Epithelial cell of esophagus (primary cell): ENCODE measurements around the gene MRPL12.

Experiments
- DNase-seq: peaks from one replicate; pipeline ENCODE4 v3.0.0; 2010; ENCODE audit warnings: low read depth
- H3K4me3 ChIP-seq: 2 replicates; pipeline ENCODE4 v1.5.1; 2011; ENCODE audit warnings: mild to moderate bottlenecking, low read length, control low read depth
- TF ChIP-seq, protein P1 (sequence below): IDR thresholded peaks from 2 replicates; pipeline ENCODE4 v1.5.1; 2011; ENCODE audit warnings: low read depth, mild to moderate bottlenecking, low read length, control low read depth, inconsistent platforms; ENCODE audit not compliant: insufficient read depth; ENCODE audit errors: missing control alignments

MRPL12 gene

DNA sequence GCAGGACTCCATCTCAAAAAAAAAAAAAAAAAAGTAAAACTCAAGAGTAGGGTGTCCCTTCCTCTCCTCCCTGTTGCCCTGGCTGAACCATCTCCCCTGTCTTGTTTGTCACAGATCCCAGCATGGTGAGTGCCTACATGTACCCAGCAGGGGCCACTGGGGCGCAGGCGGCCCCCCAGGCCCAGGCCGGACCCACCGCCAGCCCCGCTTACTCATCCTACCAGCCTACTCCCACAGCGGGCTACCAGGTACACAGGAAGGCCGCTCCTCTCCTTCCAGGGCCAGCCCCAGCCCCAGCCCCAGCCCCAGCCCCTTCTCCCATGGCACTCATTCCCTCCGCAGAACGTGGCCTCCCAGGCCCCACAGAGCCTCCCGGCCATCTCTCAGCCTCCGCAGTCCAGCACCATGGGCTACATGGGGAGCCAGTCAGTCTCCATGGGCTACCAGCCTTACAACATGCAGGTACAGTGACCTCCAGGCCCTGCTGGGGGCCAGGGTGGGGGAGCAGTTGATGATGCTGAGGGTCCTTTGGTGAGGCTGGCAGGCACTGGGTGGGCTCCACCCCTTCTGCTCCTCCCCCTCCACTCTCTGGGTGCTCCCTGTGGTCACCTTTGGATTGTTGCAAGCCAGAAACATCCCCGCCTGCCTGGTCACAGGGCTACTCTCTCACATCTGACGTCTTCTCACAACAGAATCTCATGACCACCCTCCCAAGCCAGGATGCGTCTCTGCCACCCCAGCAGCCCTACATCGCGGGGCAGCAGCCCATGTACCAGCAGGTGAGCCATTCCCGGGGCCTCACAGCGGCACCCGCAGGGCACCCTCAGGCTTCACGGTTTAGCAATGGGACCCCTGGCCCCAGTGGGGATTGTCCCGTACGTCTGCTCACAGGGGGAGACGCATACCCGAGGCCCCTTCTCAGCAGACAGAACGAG, 2.5 kb upstream of the MRPL12 start:
- TF ChIP-seq, protein P1, sequence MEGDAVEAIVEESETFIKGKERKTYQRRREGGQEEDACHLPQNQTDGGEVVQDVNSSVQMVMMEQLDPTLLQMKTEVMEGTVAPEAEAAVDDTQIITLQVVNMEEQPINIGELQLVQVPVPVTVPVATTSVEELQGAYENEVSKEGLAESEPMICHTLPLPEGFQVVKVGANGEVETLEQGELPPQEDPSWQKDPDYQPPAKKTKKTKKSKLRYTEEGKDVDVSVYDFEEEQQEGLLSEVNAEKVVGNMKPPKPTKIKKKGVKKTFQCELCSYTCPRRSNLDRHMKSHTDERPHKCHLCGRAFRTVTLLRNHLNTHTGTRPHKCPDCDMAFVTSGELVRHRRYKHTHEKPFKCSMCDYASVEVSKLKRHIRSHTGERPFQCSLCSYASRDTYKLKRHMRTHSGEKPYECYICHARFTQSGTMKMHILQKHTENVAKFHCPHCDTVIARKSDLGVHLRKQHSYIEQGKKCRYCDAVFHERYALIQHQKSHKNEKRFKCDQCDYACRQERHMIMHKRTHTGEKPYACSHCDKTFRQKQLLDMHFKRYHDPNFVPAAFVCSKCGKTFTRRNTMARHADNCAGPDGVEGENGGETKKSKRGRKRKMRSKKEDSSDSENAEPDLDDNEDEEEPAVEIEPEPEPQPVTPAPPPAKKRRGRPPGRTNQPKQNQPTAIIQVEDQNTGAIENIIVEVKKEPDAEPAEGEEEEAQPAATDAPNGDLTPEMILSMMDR, result no peak
- no peak overlapping the region for H3K4me3 ChIP-seq
- no peak for DNase-seq

DNA sequence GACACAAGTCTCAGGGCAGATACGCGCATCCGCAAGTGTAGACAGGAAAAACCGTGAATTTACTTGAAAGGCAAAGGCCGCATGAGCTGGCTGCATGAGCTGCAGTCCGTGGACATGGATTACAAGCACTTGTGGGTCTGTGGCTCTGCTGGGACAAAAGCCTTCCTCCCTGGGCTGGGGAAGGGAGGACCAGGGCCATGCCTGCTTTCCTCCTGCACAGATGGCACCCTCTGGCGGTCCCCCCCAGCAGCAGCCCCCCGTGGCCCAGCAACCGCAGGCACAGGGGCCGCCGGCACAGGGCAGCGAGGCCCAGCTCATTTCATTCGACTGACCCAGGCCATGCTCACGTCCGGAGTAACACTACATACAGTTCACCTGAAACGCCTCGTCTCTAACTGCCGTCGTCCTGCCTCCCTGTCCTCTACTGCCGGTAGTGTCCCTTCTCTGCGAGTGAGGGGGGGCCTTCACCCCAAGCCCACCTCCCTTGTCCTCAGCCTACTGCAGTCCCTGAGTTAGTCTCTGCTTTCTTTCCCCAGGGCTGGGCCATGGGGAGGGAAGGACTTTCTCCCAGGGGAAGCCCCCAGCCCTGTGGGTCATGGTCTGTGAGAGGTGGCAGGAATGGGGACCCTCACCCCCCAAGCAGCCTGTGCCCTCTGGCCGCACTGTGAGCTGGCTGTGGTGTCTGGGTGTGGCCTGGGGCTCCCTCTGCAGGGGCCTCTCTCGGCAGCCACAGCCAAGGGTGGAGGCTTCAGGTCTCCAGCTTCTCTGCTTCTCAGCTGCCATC, 1.7 kb upstream of the MRPL12 start:
- H3K4me3 ChIP-seq, result peak overlapping the region; percentile 92
- TF ChIP-seq, protein P1, result peak; percentile 11
- DNase-seq, result peak; percentile 28

DNA sequence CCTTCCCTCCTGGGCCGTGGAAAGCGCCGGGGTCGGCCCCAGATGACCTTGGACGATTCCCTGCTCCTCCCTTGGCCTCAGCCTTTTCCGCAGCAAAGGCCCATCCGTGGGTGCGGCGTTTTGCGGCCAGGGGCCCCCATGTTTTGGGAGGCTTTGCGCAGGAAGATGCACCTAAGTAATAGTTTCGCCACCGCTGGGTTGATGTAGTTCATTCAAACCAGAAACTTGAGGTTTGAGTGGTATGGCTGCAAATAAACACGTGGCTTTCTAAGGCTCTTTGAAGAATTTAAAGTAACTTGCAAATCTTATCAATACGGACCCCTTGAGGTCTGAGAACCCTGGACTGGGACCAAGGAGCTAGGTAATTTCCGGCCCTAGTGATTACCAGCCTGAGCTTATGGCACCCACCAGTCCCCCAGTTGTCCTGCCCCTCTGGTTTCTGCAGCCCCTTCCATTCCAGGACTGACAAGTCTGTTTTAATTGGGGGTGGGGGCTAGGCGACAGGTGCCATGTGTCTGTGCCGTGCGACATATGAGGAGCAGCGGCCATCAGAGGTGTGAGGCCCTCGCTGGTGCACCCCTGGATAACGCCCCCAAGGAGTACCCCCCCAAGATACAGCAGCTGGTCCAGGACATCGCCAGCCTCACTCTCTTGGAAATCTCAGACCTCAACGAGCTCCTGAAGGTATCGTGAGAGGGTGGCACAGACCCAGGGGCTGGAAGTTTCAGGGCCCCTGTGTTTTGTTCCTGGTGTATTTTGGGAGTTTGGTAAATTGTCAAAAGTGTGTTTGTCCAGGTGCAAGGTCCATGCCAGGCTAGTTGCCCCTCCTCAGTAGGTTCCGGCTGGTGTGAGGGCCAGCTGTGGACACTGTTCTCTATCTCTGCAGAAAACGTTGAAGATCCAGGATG, 834 bp downstream of the MRPL12 start:
- H3K4me3 ChIP-seq, result peak overlapping the region; percentile 92
- DNase-seq, result no peak
- TF ChIP-seq, protein P1, result no peak

DNA sequence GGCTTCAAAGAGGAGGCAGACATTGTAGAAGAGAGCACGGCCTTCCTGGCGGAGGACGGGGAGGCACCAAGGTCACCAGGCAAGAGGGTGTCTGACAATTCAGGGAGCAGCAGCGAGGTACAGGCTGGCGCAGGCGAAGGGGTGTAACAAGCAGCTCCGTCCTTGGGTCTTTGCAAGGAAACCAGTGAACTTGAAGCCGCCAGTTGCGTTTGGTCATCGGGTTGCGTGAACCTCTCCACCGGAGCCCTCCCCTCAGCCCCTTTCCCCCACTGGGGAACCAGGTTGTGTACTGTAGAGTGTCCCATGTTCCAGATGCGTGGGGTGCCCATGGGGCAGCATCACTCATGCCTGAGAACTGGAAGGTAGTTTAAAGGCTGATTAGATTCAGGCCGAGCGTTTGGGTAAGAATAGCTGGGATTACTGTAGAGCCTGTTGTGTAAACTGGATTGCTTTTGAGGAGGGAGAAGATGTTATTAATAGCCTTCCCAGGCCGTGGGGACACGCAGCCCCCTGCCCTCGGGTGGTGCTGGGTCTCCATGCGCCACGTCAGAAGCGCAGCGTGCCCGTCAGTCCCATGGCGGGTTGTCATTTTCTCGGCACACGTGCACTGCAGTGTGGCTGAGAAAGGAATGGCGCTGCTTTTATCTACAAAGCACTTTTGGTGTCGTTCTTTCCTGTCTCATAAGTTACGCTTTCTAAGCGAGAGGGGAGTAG, 2.5 kb downstream of the MRPL12 start:
- TF ChIP-seq, protein P1, result no peak
- H3K4me3 ChIP-seq, result no peak overlapping the region
- no peak for DNase-seq

DNA sequence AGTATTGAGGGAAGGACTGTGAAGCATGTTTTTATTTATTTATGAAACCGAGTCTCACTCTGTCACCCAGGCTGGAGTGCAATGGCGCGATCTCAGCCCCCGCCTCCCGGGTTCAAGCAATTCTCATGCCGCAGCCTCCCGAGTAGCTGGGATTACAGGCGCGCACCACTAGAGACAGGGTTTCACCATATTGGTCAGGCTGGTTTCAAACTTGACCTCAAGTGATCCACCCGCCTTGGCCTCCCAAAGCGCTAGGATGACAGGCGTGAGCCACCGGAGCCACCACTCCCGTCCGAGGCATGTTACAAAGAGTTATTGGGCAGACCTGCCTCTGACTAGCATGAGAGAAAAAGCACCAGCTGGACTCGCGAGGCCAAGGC, 3.1 kb downstream of the MRPL12 start:
- no peak overlapping the region for H3K4me3 ChIP-seq
- TF ChIP-seq, protein P1, result no peak
- DNase-seq, result no peak

DNA sequence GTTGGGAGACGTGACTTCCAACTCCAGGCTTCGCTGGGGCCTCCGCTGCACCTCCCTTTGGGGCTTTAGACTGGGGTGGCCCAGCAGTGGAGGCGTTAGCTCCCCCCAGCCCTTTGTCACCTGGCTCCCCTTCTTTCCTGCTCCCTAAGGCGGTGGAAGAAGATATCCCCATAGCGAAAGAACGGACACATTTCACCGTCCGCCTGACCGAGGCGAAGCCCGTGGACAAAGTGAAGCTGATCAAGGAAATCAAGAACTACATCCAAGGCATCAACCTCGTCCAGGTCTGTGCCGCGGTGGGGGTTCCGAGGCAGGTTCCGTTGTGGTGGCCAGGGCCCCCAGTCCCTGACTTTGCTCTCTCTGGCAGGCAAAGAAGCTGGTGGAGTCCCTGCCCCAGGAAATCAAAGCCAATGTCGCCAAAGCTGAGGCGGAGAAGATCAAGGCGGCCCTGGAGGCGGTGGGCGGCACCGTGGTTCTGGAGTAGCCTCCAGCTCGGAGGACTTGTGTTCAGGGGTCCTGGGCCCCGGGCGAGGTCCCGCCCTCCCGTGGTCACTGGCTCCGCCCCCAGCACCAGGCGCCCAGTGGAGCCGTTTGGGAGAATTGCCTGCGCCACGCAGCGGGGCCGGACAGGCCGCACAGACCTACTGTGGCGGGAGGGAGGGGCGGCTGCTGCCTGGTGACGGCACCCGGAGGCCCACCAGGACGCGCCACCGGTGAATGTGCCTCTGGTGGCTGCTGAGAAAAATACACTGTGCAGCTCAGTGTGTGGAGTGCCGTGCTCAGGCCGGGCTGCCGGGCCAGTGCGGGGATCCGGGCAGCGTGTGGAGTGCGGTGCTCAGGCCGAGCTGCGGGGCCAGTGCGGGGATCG, 3.8 kb downstream of the MRPL12 start:
- no peak overlapping the region for H3K4me3 ChIP-seq
- TF ChIP-seq, protein P1, result no peak
- DNase-seq, result no peak
